Endodermal cell (in vitro differentiated cells): ENCODE results near the gene GNAT3. TPM values are rescaled to one million over a fixed set of nuclear protein-coding genes. Genes with fewer than 3 reads are reported as not detected.

ENCODE experiments used
- DNase-seq: peaks from one replicate; pipeline ENCODE4 v3.0.0-alpha.2; 2017
- H3K27ac ChIP-seq: 2 replicates; pipeline ENCODE4 v1.5.1; 2013; ENCODE audit warnings: mild to moderate bottlenecking, low read depth, low read length, moderate library complexity
- H3K27me3 ChIP-seq: 2 replicates; pipeline ENCODE4 v1.6.1; 2013; ENCODE audit warnings: mild to moderate bottlenecking, low read length, moderate library complexity; ENCODE audit not compliant: insufficient read depth, control insufficient read depth, poor library complexity, severe bottlenecking
- H3K36me3 ChIP-seq: 2 replicates; pipeline ENCODE4 v1.7.0; 2013; ENCODE audit warnings: mild to moderate bottlenecking, low read length, moderate library complexity; ENCODE audit not compliant: control insufficient read depth, insufficient read depth
- H3K4me1 ChIP-seq: one replicate; pipeline ENCODE4 v1.7.0; 2013; ENCODE audit warnings: low read length; ENCODE audit not compliant: control insufficient read depth, insufficient read depth
- H3K4me3 ChIP-seq: 2 replicates; pipeline ENCODE4 v1.5.1; 2013; ENCODE audit warnings: mild to moderate bottlenecking, low read length, moderate library complexity
- H3K9ac ChIP-seq: 2 replicates; pipeline ENCODE4 v1.6.1; 2013; ENCODE audit warnings: mild to moderate bottlenecking, low read length, moderate library complexity; ENCODE audit not compliant: poor library complexity, severe bottlenecking; ENCODE audit errors: extremely low read depth
- H3K9me3 ChIP-seq: 2 replicates; pipeline ENCODE4 v1.6.1; 2013; ENCODE audit warnings: mild to moderate bottlenecking, low read length, moderate library complexity; ENCODE audit not compliant: control insufficient read depth
- H3K27ac Mint-ChIP-seq: 2 replicates; pipeline ENCODE4 v1.8.0; 2020; ENCODE audit warnings: mixed read lengths
- H3K27me3 Mint-ChIP-seq: 2 replicates; pipeline ENCODE4 v1.8.0; 2021; ENCODE audit warnings: mild to moderate bottlenecking, mixed read lengths; ENCODE audit not compliant: insufficient read depth
- H3K36me3 Mint-ChIP-seq: 2 replicates; pipeline ENCODE4 v1.8.0; 2020; ENCODE audit warnings: low read depth, mixed read lengths
- H3K4me1 Mint-ChIP-seq: 2 replicates; pipeline ENCODE4 v1.8.0; 2020; ENCODE audit warnings: mixed read lengths
- H3K4me3 Mint-ChIP-seq: 2 replicates; pipeline ENCODE4 v1.8.0; 2020; ENCODE audit warnings: mild to moderate bottlenecking, moderate library complexity, mixed read lengths
- H3K9me3 Mint-ChIP-seq: 2 replicates; pipeline ENCODE4 v1.8.0; 2020; ENCODE audit warnings: mild to moderate bottlenecking, mixed read lengths
- WGBS, 2 experiments: methylation state at CpG; one replicate each; pipeline versions ENCODE4 v1.1.5 to v1.1.7; 2013; ENCODE audit warnings: missing lambda C conversion rate in 2 of 2, mixed read lengths in 1 of 2; ENCODE audit not compliant: insufficient coverage in 1 of 2, insufficient read length in 1 of 2; 5-methylcytosine and 5-hydroxymethylcytosine counted together
- total RNA-seq, 2 donors: library from RNA; stranded (reverse); fragmentation: NEBNext Ultra II Directional in 1 of 2; extraction: Animal tissue kit (Norgen Biotek cat#: 25700) in 1 of 2; gene quantifications; 2 replicates in 1 of 2; 3 replicates in 1 of 2; pipeline ENCODE4 v1.2.1, GENCODE V29; 2021
- TF ChIP-seq, protein P1 (sequence below): fragments of 200-600 bp; sonication (generic); conservative IDR thresholded peaks from 2 replicates; pipeline ENCODE4 v1.5.0; 2021; ENCODE audit warnings: antibody characterized with exemption, mild to moderate bottlenecking

GNAT3 gene
- total RNA-seq, 2 donors from 2014 or later, result not detected

DNA sequence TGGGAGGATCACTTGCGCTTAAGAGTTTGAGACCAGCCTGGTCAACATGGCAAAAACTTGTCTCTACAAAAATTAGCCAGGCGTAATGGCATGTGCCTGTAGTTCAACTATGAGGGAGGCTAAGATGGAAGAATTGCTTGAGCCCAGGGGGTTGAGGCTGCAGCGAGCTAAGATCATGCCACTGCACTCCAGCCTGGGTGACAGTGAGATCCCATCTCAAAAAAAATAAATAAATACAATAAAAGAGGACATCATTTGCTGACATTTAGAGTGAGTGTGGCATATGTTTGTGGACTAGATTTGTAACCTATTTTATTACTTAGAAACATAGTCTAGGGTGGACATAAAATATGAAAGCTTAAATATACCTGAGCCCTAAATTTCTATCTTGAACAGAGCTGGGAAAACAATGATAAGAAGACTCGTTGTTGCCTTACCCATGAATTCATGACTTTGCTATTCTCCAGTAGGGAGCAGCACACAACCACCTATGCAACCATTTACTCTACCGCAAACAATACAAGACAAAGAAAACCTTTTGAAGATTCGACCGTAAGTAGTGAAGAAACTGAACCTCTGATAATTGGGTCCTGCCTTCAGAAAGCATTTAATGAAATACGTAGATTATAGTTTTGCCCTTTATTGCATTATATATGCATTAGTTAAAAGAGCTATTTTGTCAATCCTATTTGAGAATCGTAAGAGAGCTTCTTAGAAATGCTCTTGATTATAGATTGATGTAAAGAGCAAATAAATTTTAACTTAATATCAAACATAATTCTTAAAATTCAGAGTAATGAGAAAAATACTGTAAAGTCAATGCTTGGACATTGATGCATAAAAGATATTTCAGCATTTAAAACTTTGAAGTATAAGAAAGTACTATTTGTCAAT, 83.5 kb downstream of the GNAT3 start:
- peaks cover 15% of the 10 kb centered on the region for H3K4me1 Mint-ChIP-seq
- no peaks in the 10 kb centered on the region for H3K9me3 Mint-ChIP-seq
- H3K4me1 ChIP-seq, result no peaks in the 10 kb centered on the region
- no peak overlapping the region for H3K27ac Mint-ChIP-seq
- H3K27ac ChIP-seq, result no peak overlapping the region
- 45 to 50% methylated on average over 2 to 8 of the region's 9 CpGs for WGBS, 2 experiments
- H3K36me3 Mint-ChIP-seq, result no peaks in the 10 kb centered on the region
- DNase-seq, result peak; percentile 61
- TF ChIP-seq, protein P1, sequence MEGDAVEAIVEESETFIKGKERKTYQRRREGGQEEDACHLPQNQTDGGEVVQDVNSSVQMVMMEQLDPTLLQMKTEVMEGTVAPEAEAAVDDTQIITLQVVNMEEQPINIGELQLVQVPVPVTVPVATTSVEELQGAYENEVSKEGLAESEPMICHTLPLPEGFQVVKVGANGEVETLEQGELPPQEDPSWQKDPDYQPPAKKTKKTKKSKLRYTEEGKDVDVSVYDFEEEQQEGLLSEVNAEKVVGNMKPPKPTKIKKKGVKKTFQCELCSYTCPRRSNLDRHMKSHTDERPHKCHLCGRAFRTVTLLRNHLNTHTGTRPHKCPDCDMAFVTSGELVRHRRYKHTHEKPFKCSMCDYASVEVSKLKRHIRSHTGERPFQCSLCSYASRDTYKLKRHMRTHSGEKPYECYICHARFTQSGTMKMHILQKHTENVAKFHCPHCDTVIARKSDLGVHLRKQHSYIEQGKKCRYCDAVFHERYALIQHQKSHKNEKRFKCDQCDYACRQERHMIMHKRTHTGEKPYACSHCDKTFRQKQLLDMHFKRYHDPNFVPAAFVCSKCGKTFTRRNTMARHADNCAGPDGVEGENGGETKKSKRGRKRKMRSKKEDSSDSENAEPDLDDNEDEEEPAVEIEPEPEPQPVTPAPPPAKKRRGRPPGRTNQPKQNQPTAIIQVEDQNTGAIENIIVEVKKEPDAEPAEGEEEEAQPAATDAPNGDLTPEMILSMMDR, result peak; percentile 83
- no peaks in the 10 kb centered on the region for H3K27me3 ChIP-seq
- H3K4me3 Mint-ChIP-seq, result no peak overlapping the region
- no peaks in the 10 kb centered on the region for H3K9me3 ChIP-seq
- H3K36me3 ChIP-seq, result no peaks in the 10 kb centered on the region
- no peak overlapping the region for H3K4me3 ChIP-seq
- no peaks in the 10 kb centered on the region for H3K27me3 Mint-ChIP-seq
- no peak overlapping the region for H3K9ac ChIP-seq

DNA sequence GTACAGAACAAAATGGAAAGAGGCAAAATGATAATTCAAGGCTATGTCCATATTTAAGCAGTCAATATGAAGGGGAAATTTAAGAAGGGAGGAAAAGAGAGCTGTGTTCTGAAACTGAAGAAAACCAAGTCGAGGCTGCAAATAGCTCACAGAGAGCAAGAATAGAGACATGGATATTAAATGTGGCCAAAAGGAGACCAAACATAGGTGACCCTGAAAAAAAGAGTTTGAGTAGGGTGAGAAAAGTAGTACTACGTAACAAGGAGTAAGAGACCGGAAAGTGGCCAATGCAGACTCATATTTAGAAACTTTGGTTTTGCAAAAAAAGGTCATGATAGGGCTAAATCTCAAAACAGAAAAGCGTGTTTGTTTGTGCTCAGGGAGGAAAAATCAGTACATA, 84.6 kb downstream of the GNAT3 start:
- H3K9ac ChIP-seq, result no peak overlapping the region
- H3K36me3 ChIP-seq, result no peaks in the 10 kb centered on the region
- no peak for DNase-seq
- no peak overlapping the region for H3K4me3 ChIP-seq
- H3K27ac Mint-ChIP-seq, result no peak overlapping the region
- no peaks in the 10 kb centered on the region for H3K9me3 ChIP-seq
- no peaks in the 10 kb centered on the region for H3K4me1 ChIP-seq
- WGBS, 2 experiments, result 92 to 97% methylated on average over 4 of the region's 4 CpGs
- H3K36me3 Mint-ChIP-seq, result no peaks in the 10 kb centered on the region
- H3K27me3 ChIP-seq, result no peaks in the 10 kb centered on the region
- TF ChIP-seq, protein P1, result no peak
- no peak overlapping the region for H3K4me3 Mint-ChIP-seq
- no peaks in the 10 kb centered on the region for H3K9me3 Mint-ChIP-seq
- peaks cover 15% of the 10 kb centered on the region for H3K4me1 Mint-ChIP-seq
- no peak overlapping the region for H3K27ac ChIP-seq
- no peaks in the 10 kb centered on the region for H3K27me3 Mint-ChIP-seq

DNA sequence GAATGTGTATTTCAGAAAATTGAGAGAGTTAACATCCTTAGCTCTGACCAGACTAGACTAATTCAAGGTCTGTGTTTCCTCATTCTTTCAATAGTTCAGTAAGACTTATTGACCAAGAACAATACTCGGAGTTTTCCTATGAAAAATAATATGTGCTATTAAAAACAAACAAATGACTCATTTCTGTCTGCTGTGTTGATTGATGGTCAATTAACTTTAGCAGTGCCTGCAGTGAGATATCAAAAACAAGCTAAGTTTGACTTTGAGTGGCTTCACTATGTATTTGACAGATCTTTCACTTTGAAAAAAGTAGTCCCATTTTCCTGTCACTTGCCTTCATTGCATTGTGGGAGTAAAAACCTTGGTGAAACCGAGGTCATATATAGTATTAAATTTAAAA, 91.0 kb downstream of the GNAT3 start:
- H3K4me3 Mint-ChIP-seq, result no peak overlapping the region
- H3K27ac Mint-ChIP-seq, result no peak overlapping the region
- 82% methylated on average over 1 of the region's 2 CpGs; no CpG with 5 or more reads in 1 of the 2 experiments for WGBS, 2 experiments
- no peaks in the 10 kb centered on the region for H3K4me1 ChIP-seq
- no peaks in the 10 kb centered on the region for H3K27me3 Mint-ChIP-seq
- no peaks in the 10 kb centered on the region for H3K9me3 ChIP-seq
- H3K27me3 ChIP-seq, result no peaks in the 10 kb centered on the region
- no peaks in the 10 kb centered on the region for H3K36me3 Mint-ChIP-seq
- no peak overlapping the region for H3K4me3 ChIP-seq
- H3K9ac ChIP-seq, result no peak overlapping the region
- H3K36me3 ChIP-seq, result no peaks in the 10 kb centered on the region
- DNase-seq, result no peak
- TF ChIP-seq, protein P1, result no peak
- H3K9me3 Mint-ChIP-seq, result no peaks in the 10 kb centered on the region
- no peaks in the 10 kb centered on the region for H3K4me1 Mint-ChIP-seq
- H3K27ac ChIP-seq, result no peak overlapping the region
